ENCODE measurements around the gene MSMP. TPM values are rescaled to one million over a fixed set of nuclear protein-coding genes. Genes with fewer than 3 reads are reported as not detected.

Gene MSMP
- total and polyA plus RNA-seq, 2 donors (not counting 3 experiments of a cell fraction or from before 2014, with no cell fraction given) = 18.8 to 29.0 TPM

GRCh38 chr9:35792024-35792813 is 38.1 kb upstream of the MSMP start:
- CTCF ChIA-PET = interaction anchor here (0.7 to 6.5 kb wide), 10 partner anchors 20 to 154 kb away, joined by 3 to 277 read pairs (median 6); partner anchors contain the start of genes FAM221B, GBA2, HINT2 and MSMP
- Histone ChIP-seq H4K20me1 (replicated peaks; ENCODE audit: control insufficient read depth, extremely low read depth, insufficient read depth, low read length) (no peaks in the 10 kb centered on the region), H3K27ac (ENCODE audit: insufficient read depth, low read depth, low read length) (no peak overlapping the region), H3K79me2 (ENCODE audit: control insufficient read depth, insufficient read depth, low read length) (peaks cover 7% of the 10 kb centered on the region), H3K9me3 (replicated peaks; ENCODE audit: control insufficient read depth, insufficient read depth, low read length) (no peaks in the 10 kb centered on the region), H3K4me2 (ENCODE audit: insufficient read depth, low read length) (no peak overlapping the region), H3K4me3 (replicated peaks in 1 of 3; ENCODE audit: insufficient read depth in 1 of 3, low read depth in 1 of 3, low read length in 3 of 3) (peak overlapping the region in 1 of 3 experiments; percentile 36), H3K27me3 (ENCODE audit: control insufficient read depth in 2 of 2, insufficient read depth in 2 of 2, low read length in 2 of 2) (no peaks in the 10 kb centered on the region), H3K4me1 (ENCODE audit: control insufficient read depth, extremely low read depth, insufficient read depth, low read length) (peaks cover 30% of the 10 kb centered on the region), H3K9me1 (replicated peaks; ENCODE audit: control insufficient read depth, extremely low read depth, insufficient read depth, low read length) (no peaks in the 10 kb centered on the region), H3K9ac (replicated peaks; ENCODE audit: extremely low read depth, insufficient read depth, low read length) (no peak overlapping the region), H2AFZ (ENCODE audit: low read depth, low read length) (peak overlapping the region; percentile 76), H3K36me3 (ENCODE audit: control insufficient read depth in 2 of 2, extremely low read depth in 1 of 2, insufficient read depth in 2 of 2, low read length in 2 of 2) (no peaks in the 10 kb centered on the region)
- DNase-seq (ENCODE audit: low read depth, low spot score) (no peak), FAIRE-seq (no peak)
- POLR2A ChIA-PET = no interaction called here
- dilution Hi-C loops (cut with MboI; ENCODE audit: extremely low pct_ligation_motif_present, low sequenced_read_pairs) = no loop called here
- intact Hi-C loops (cut with micrococcal nuclease) = no loop called here
- TSS peak; percentile 24 for BruUV-seq (replicated peaks)
- no peak for TF ChIP-seq MAX (IDR thresholded peaks at IDR 0.05; ENCODE audit: insufficient read depth, insufficient read length)
- TF ChIP-seq POLR2AphosphoS5 (IDR thresholded peaks at IDR 0.05; ENCODE audit: insufficient read depth, low read depth, low read length) = no peak
- no peak for TF ChIP-seq EZH2 (IDR thresholded peaks at IDR 0.05; ENCODE audit: borderline replicate concordance, low read depth, low read length, severe bottlenecking)
- no peak for TF ChIP-seq GATA2 (IDR thresholded peaks at IDR 0.05; ENCODE audit: insufficient read depth, insufficient read length, low read depth, low read length)
- no peak for TF ChIP-seq POLR2A (IDR thresholded peaks at IDR 0.05; ENCODE audit: low read depth, low read length)
- no peak for TF ChIP-seq CTCF (IDR thresholded peaks at IDR 0.05; ENCODE audit: extremely low read depth in 1 of 2, insufficient read depth in 1 of 2, low read depth in 1 of 2, low read length in 2 of 2)
- TF ChIP-seq FOS (IDR thresholded peaks at IDR 0.05; ENCODE audit: borderline replicate concordance, insufficient read depth, low read length) = no peak
- no peak for TF ChIP-seq JUN (IDR thresholded peaks at IDR 0.05; ENCODE audit: borderline replicate concordance, insufficient read depth, insufficient read length, low read depth)
- TF ChIP-seq MYC (IDR thresholded peaks at IDR 0.05; ENCODE audit: low read depth, low read length) = no peak
